Heart right ventricle (tissue), 16 donors: ENCODE data around the gene MED20. TPM values are rescaled to one million over a fixed set of nuclear protein-coding genes. Genes with fewer than 3 reads are reported as not detected.
A peak's percentile ranks its signal among the peaks of the same experiment; 100 is the strongest.

Source experiments
- ATAC-seq, 8 donors: fragments of 200-7000 bp; cut with Tn5 transposase; one replicate each; pipeline ENCODE4 v1.9.1; 2020; ENCODE audit warnings: mild to moderate bottlenecking in 8 of 8, moderate library complexity in 8 of 8, moderate number of reproducible peaks in 1 of 8
- DNase-seq, 2 donors: peaks; one replicate each; pipeline ENCODE4 v3.0.0-alpha.2; 2020
- H3K27ac ChIP-seq, 10 donors: fragments of 200-600 bp; sonication (generic) in 2 of 10; one replicate each; pipeline versions ENCODE4 v1.5.0 to v1.8.0; 2020 to 2022; ENCODE audit warnings: mild to moderate bottlenecking in 3 of 10
- H3K27me3 ChIP-seq, 7 donors: fragments of 200-600 bp; one replicate each; pipeline ENCODE4 v1.8.0; 2021 to 2022; ENCODE audit warnings: mild to moderate bottlenecking in 2 of 7
- H3K36me3 ChIP-seq, 9 donors: fragments of 200-600 bp; sonication (generic) in 1 of 9; one replicate each; pipeline versions ENCODE4 v1.5.0 to v1.8.0; 2020 to 2022; ENCODE audit warnings: mild to moderate bottlenecking in 2 of 9
- H3K4me1 ChIP-seq, 9 donors: fragments of 200-600 bp; sonication (generic) in 1 of 9; one replicate each; pipeline versions ENCODE4 v1.5.0 to v1.8.0; 2020 to 2022; ENCODE audit warnings: mild to moderate bottlenecking in 4 of 9
- H3K4me3 ChIP-seq, 10 donors: fragments of 200-600 bp; sonication (generic) in 2 of 10; one replicate each; pipeline versions ENCODE4 v1.5.0 to v1.8.0; 2020 to 2022; ENCODE audit warnings: mild to moderate bottlenecking in 7 of 10, moderate library complexity in 2 of 10
- H3K9me3 ChIP-seq, 11 donors: fragments of 200-600 bp in 10 of 11; sonication (generic) in 2 of 11; one replicate each; pipeline versions ENCODE4 v1.5.0 to v1.8.0; 2013 to 2022; ENCODE audit warnings: mild to moderate bottlenecking in 2 of 11, control low read depth in 1 of 11, moderate library complexity in 1 of 11
- CTCF ChIP-seq, 9 donors: fragments of 200-600 bp; sonication (generic) in 2 of 9; IDR thresholded peaks; one replicate each; pipeline versions ENCODE4 v1.5.0 to v1.8.0; 2021 to 2022; ENCODE audit warnings: antibody characterized with exemption in 9 of 9, mild to moderate bottlenecking in 5 of 9, moderate library complexity in 1 of 9
- WGBS, 2 donors: extraction: QIAGEN DNeasy Blood & Tissue Kit; methylation state at CpG; one replicate each; pipeline ENCODE4 v1.1.7; 2013; ENCODE audit warnings: inconsistent platforms in 1 of 2; 5-methylcytosine and 5-hydroxymethylcytosine counted together
- intact Hi-C, 10 donors: fragments of 100-400 bp; cut with DNase I; formaldehyde crosslinking; loops; one replicate each; pipeline versions ENCODE4 v1.11.1 to v1.14.2; 2022
- polyA plus RNA-seq, 2 donors: library from polyadenylated mRNA; stranded (reverse); fragments of 200-250 nt; gene quantifications; one replicate each; pipeline ENCODE4 v1.2.3, GENCODE V29; 2013
- total RNA-seq, 10 donors: library from RNA; stranded (reverse); fragmentation: NEBNext Ultra II Directional in 3 of 10; extraction: Animal tissue kit (Norgen Biotek cat#: 25700) in 3 of 10; gene quantifications; one replicate each; pipeline versions ENCODE4 v1.2.1 to v1.2.4, GENCODE V29; 2021 to 2023
- donor health status: Arrhythmogenic right ventricular cardiomyopathy.
- donor health status: ischemic (EF 13 %, LVEDD 7.1; RV severe dilation, severe dysfunction).
- donor health status: healthy with polysubstance abuse.
- donor health status: DM: no; HTN: yes; CAD: no.
- donor health status: DM: no; HTN: no; CAD: no.
- donor health status: ischemic (EF 25% LVEDD 6.9; RV normal size, moderate dysfunction).
- donor health status: ischemic (EF 25% LVEDD 5.7; RV mildly dilated, moderate dysfunction).
- donor health status: healthy.
- donor health status: DM: yes; HTN: yes; CAD: no.
- donor health status: Ischemic cardiomyopathy.
- donor health status: ischemic (EF 35%, LVEDD 5.7; RV mildly dilated, moderate dysfunction).
- donor health status: nonischemic (EF 11% LVEDD 7.7; RV severe dilation, severe dysfunction).
- donor health status: DM: yes; HTN: yes; CAD: no.
- donor health status: PGD.
- donor health status: ischemic (EF 29% LVEDD 5.4; RV normal size, mild dysfunction).
- donor health status: nonischemic (EF 23%, LVEDD 6.1; RV moderate dilation, normal function).

Gene MED20
- total and polyA plus RNA-seq, 12 donors: 11.0 to 21.5 (median 16.2) TPM

GRCh38 chr6:41957117-41957516, 36.2 kb upstream of the MED20 start:
- no peak overlapping the region for H3K4me3 ChIP-seq
- no peaks in the 10 kb centered on the region for H3K36me3 ChIP-seq
- WGBS, 2 donors: 56 to 62% methylated on average over 4 of the region's 4 CpGs
- intact Hi-C loops: no loop called here
- H3K27me3 ChIP-seq: no peaks in the 10 kb centered on the region
- no peaks in the 10 kb centered on the region for H3K9me3 ChIP-seq
- DNase-seq: no peak
- ATAC-seq: no peak
- no peak for TF ChIP-seq CTCF (IDR thresholded peaks at IDR 0.05)
- H3K4me1 ChIP-seq: peaks cover 0 to 9% (median 0%) of the 10 kb centered on the region in 9 donors
- no peak overlapping the region for H3K27ac ChIP-seq

- intact Hi-C loops: no loop called here
- no peak for DNase-seq
- Histone ChIP-seq H3K4me3 (no peak overlapping the region), H3K36me3 (no peaks in the 10 kb centered on the region), H3K9me3 (no peaks in the 10 kb centered on the region), H3K27ac (no peak overlapping the region), H3K4me1 (no peaks in the 10 kb centered on the region), H3K27me3 (no peaks in the 10 kb centered on the region)
- ATAC-seq: no peak
- 81 to 84% methylated on average over 2 of the region's 2 CpGs for WGBS, 2 donors
- no peak for TF ChIP-seq CTCF (IDR thresholded peaks at IDR 0.05)
Observed at GRCh38 chr6:41955412-41955811, 34.5 kb upstream of the MED20 start.

GRCh38 chr6:41954668-41955067, 33.7 kb upstream of the MED20 start:
- Histone ChIP-seq H3K4me1 (no peaks in the 10 kb centered on the region), H3K36me3 (no peaks in the 10 kb centered on the region), H3K27me3 (no peaks in the 10 kb centered on the region), H3K4me3 (no peak overlapping the region), H3K27ac (no peak overlapping the region), H3K9me3 (no peaks in the 10 kb centered on the region)
- intact Hi-C loops: no loop called here
- no peak for TF ChIP-seq CTCF (IDR thresholded peaks at IDR 0.05)
- DNase-seq (no peak), ATAC-seq (no peak)
- WGBS, 2 donors: 95 to 97% methylated on average over 2 of the region's 2 CpGs

- peak overlapping the region in 3 of 10 donors; percentile 15 to 62 (median 16) for H3K27ac ChIP-seq
- DNase-seq (no peak), ATAC-seq (peak in 4 of 8 donors; percentile 27 to 65 (median 50))
- peaks cover 0 to 20% (median 7%) of the 10 kb centered on the region in 9 donors for H3K4me1 ChIP-seq
- no peak overlapping the region for H3K4me3 ChIP-seq
- intact Hi-C loops: no loop called here
- no peaks in the 10 kb centered on the region for H3K27me3 ChIP-seq
- H3K36me3 ChIP-seq: no peaks in the 10 kb centered on the region
- no peaks in the 10 kb centered on the region for H3K9me3 ChIP-seq
- WGBS, 2 donors: 71 to 83% methylated on average over 10 of the region's 10 CpGs
- no peak for TF ChIP-seq CTCF (IDR thresholded peaks at IDR 0.05)
Observed at GRCh38 chr6:41947581-41948220, 26.8 kb upstream of the MED20 start.
